Measurements from ENCODE around the gene TPD52L2.
A peak's percentile ranks its signal among the peaks of the same experiment; 100 is the strongest.

Gene TPD52L2

DNA sequence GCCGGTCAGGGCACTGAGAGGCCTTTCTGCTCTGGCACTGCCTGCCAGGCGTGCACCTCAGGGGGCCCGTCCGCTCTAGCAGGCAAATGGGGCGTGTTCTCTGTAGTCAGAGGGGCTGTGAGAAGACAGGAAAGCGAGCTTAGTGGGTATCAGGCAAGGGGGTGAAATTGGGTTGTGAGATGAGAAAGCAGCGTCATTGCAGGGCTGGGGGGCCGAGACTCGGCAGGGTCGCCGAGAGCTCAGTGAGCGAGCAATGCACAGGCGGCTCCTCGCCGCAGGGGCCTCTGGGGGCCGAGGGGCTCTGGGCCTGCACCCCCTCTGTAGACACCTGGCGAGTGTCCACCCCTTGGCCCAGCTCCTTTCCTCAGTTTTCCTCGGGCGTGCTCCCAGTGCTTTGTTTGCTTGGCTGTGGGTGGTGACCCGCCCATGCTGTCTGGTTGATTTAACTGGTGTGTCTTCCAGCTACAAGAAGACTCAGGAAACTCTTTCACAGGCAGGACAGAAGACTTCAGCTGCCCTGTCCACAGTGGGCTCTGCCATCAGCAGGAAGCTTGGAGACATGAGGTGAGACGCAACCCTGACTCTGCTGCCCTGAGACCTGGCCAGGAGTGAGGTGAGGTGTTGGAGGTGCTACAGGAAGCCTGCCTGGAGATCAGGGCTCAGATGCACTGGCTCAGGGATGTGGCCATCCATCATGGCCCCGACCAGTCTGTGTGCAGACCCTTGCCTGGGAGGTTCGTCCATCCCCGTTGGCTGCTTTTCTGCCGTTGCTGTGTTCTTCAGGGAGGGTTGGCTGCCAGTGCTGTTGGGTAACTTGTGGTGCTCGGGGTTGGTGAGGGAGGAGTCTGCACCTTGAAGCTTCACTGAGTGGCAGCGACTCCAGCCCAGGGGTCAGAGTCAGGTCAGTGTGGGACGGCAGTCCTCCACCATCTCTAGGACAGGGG lies 17.5 kb downstream of the TPD52L2 start:
- FAIRE-seq, result no peak

- no peak for FAIRE-seq
These were observed 18.1 kb downstream of the TPD52L2 start for GRCh38 chr20:63883201-63883593.

DNA sequence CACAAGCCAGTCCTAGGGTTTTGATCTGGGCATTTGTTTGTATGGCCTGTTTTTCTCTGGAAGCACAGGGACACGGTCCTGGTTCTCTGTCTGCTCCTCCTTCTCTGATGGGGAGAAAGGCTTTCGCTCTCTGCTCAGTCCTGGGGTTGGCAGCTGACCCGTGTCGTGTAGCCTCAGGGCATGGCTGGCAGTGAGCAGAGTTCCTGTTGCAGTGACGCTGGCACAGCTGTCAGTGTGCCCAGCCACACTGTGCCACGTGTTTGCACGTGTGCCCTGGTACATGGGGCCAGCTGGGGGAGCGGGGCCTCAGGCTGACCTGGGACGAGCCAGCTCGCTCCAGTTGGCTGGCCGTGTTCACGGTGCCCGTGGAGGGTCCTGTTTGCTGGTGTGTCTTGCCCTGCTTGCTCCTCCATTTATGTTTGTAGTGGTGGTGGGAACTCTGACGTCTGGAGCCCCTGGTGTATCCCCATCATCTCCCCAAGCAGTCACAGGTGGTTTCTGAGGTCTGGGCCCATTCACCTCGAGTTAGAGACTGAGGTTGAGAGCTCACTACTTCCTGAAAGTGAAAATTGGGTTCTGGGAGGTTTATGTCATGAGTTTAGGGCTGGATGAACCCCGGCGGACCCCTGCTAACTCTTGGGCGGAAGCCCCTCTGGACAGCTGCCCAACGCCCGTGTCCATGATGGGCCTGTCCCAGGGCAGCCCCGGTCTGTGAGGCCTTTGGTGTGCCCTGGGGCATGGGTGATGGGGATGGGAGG lies 19.6 kb downstream of the TPD52L2 start:
- no peak for FAIRE-seq

DNA sequence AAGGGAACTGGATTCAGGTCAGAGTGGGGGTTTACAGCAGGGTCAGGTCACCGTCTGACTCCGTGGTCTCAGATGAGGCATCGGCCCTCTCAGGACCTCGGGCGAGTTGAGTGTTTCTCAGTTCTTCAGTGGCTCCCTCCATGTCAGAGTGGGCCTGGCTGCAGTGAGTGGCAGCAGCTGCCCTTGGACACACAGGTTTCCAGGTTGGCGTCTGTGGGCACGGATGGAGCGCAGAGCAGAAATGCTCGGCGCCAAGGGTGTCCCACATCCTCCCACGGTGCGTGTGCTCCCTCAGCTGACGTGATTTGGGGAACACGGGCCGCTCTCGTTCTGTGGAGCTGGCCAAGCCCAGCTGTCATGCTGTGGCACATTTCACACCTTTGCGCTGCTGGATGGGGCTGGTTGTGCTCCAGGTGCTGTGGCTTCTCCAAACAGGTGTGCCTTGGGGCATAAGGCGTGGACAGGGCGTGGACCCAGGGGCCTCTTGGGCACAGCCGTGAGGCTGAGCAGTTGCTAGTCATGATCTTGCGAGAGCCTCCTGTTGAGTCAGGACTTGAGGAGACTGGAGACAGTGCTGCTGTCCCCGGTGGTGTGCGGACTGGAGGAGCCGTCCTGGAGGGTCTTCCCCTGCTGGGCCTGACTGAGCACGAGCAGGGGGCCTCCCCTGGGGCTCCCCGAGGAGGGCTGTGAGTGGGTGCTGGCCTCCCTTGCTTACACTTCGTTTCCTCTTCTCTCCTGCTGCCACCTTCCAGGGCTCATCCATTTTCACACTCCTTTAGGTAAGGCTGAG lies 20.4 kb downstream of the TPD52L2 start:
- FAIRE-seq, result no peak

DNA sequence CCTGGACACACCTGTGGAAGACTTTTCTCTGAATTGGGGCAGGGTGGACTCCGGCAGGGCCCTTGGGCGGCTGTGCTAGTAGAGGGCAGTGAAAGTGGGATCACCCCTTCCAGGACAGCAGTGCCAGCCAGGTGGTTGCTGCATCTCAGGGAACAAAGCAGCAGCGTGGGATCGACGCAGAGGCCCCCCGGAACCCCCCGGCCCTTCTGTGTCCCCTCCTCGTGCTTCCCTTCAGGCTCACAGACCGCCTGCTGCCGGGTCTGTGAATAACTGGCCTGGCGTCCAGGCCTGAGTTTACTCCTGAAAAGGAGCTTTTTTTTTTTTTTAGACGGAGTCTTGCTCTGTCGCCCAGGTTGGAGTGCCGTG lies 21.0 kb downstream of the TPD52L2 start:
- no peak for FAIRE-seq

- no peak for FAIRE-seq
These were observed 21.9 kb downstream of the TPD52L2 start for GRCh38 chr20:63886921-63887320.

DNA sequence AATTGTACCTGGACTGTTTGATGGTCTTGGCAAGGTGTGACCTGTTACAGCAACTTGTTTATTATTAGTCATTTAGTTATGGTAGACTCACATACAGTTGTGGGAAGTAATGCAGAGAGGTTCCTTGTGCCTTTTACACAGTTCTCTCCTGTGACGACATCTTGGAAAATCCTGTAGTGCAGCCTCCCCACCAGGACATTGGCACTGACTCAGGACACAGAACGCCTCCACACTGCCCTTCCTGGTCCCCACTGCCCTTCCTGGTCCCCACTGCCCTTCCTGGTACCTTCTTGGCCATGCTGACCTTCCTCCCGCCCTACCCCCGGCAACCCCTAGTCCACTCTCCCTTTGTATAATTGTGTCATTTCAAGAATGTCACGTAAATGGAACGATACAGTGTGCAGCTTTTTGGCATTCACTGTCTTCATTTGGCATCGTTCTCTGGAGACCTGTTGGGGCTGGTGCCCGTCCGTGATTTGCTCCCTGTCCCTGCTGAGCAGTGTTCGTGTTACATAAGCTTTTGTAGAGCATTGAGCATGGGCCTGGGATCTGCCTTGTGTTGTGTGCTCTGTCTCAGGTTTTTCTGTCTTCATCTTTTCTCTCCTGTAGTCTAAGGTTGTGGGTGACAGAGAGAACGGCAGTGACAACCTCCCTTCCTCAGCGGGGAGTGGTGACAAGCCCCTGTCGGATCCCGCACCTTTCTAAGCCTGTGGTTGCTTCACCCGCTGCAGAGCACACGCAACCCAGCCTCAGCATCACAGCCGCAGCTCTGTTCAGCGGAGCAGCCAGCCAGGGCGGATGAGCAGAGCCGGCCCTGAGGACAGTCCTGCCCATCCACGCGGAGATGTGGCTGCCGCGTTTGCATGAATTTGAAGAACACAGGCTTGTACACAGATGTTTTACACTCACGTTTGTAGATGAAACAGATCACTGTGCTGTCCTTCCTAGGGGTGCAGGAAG lies 24.5 kb downstream of the TPD52L2 start:
- no peak for FAIRE-seq

- FAIRE-seq, result no peak
These were observed 25.1 kb downstream of the TPD52L2 start for GRCh38 chr20:63890201-63890576.

- no peak for FAIRE-seq
These were observed 25.5 kb downstream of the TPD52L2 start for GRCh38 chr20:63890616-63891015.

GRCh38 chr20:63891061-63892002 lies 26.3 kb downstream of the TPD52L2 start:
- FAIRE-seq, result no peak

DNA sequence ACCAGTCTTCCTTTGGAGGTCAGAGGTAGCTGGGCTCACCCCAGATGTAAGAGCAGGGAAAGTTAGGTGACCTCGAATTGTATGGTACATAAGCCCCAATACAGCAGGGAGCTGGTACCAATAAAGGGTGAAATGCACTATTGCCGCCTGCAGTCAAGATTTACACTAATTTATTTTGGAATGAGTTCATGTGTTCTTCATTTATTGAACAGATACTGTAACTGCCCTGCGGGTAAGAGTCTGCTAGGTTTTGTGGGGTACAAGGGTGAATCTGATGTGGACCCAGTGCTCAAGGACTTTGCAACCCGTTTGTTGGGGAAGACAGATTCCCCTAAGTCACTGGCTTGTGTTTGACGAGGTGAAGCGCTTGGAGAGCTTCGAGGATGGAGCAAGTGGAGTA lies 27.3 kb downstream of the TPD52L2 start:
- no peak for FAIRE-seq

- no peak for FAIRE-seq
These were observed 28.9 kb downstream of the TPD52L2 start for GRCh38 chr20:63893999-63894357.

DNA sequence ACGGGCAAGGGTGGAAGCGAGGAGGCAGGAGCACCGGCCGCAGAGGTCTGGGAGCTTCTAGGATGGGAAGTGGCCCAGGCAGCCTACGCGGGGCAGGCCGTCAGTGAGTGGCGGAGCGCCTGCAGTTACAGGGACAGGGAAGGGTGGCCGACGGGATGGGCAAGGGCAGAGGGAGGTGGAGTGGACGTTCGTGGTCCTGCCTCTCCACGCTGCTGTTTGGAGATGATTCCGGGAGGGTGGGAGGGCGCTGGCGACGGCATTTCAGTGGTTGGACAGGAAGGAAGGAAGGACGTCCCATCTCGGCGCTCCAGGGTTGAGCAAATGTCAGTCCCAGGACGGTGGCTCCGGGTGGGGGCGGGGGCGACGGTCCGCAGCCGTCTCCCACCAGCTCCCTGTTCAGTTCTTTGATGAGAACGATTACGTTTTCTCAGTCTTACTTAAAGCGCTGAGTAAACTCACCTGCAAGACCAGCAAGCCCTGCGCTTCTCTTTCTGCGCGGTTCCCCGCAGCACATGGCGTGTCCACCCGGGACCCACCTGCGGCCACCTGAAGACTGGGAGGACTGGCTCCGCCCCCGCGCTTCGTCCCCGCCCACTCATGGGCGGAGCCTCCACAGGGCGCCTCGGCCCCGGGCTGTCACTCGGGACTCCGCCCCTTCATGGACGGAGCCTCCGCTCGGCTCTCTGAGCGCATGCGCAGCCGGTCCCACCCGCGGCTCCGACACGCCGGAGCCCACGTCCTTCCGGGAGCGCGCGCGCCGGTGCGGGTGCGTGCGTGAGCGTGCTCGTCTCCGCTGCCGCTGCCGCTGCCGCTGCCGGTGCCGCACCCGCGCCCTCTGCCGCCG lies 29.5 kb downstream of the TPD52L2 start, which contains the start of gene DNAJC5:
Gene DNAJC5, plus strand, starts transcription at position 769 of the 844 bp plus-strand sequence. CDS start 33,220 bp downstream, outside the sequence.
- FAIRE-seq, result no peak

GRCh38 chr20:63895202-63895951 lies 30.3 kb downstream of the TPD52L2 start:
- no peak for FAIRE-seq

GRCh38 chr20:63895952-63896263 lies 30.8 kb downstream of the TPD52L2 start:
- FAIRE-seq, result peak; percentile 73

- FAIRE-seq, result peak; percentile 17
These were observed 31.4 kb downstream of the TPD52L2 start for GRCh38 chr20:63896264-63897105.

- no peak for FAIRE-seq
These were observed 33.0 kb downstream of the TPD52L2 start for GRCh38 chr20:63897978-63898561.

Measured in islet of Langerhans (tissue), 1 donor.